ENCODE measurements around the gene B3GAT1.

DNA sequence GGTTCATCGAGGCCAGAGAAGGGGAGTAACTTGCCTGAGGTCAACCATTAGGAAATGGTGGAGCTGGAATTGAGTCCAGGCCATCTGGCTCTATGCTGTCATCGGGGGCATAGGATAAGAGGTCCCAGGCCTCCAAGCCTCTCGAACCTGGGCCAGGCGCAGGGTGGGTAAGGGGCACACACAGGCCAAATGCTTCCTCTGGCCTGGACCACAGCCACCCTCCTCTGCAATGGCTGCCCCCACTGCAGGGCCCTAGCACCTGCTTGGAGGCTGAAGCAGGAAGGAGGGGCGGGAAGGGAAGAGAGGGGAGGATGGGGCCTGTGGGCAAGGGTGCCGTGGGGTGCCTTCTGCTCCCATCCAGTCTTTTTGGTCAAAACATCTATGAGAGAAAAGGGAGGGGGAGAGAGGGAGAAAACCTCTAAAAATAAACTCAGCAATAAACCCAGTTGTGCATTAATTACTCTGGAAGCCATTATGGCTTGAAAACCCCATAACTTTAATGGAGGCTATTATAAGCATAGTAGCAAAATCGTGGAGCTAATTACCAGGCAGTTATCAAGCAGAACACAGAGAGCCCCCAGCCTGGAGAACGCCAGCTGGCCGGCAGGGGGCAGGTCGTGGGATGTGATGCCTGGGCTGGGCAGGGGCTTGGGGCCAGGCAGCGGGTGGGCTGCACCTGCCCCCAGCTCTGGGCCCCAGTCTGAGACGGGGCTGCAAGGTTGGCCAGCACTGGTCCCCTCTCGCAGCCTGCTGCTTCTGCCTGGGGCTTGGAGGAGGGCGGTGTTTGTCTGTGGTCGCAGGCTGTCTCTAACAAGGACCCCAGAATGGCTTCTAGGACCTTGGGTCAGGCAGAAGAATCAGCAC lies 21.1 kb downstream of the B3GAT1 start:
- TF ChIP-seq, protein P1, sequence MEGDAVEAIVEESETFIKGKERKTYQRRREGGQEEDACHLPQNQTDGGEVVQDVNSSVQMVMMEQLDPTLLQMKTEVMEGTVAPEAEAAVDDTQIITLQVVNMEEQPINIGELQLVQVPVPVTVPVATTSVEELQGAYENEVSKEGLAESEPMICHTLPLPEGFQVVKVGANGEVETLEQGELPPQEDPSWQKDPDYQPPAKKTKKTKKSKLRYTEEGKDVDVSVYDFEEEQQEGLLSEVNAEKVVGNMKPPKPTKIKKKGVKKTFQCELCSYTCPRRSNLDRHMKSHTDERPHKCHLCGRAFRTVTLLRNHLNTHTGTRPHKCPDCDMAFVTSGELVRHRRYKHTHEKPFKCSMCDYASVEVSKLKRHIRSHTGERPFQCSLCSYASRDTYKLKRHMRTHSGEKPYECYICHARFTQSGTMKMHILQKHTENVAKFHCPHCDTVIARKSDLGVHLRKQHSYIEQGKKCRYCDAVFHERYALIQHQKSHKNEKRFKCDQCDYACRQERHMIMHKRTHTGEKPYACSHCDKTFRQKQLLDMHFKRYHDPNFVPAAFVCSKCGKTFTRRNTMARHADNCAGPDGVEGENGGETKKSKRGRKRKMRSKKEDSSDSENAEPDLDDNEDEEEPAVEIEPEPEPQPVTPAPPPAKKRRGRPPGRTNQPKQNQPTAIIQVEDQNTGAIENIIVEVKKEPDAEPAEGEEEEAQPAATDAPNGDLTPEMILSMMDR (conservative IDR thresholded peaks at IDR 0.05; ENCODE audit: low read depth in 2 of 2), result peak; percentile 35 to 45
- TF ChIP-seq, protein P2, sequence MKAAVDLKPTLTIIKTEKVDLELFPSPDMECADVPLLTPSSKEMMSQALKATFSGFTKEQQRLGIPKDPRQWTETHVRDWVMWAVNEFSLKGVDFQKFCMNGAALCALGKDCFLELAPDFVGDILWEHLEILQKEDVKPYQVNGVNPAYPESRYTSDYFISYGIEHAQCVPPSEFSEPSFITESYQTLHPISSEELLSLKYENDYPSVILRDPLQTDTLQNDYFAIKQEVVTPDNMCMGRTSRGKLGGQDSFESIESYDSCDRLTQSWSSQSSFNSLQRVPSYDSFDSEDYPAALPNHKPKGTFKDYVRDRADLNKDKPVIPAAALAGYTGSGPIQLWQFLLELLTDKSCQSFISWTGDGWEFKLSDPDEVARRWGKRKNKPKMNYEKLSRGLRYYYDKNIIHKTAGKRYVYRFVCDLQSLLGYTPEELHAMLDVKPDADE (IDR thresholded peaks at IDR 0.05), result no peak
- no peak for TF ChIP-seq EZH2phosphoT487 (IDR thresholded peaks at IDR 0.05; ENCODE audit: unreplicated experiment)
- TF ChIP-seq POLR2AphosphoS5 (IDR thresholded peaks at IDR 0.05; ENCODE audit: low read depth), result no peak
- no peak for TF ChIP-seq EZH2 (IDR thresholded peaks at IDR 0.05; ENCODE audit: low read depth, unreplicated experiment)
- no peak for TF ChIP-seq NANOG (IDR thresholded peaks at IDR 0.05; ENCODE audit: borderline replicate concordance)
- no peak for TF ChIP-seq CREB1 (CRISPR knock-in tag; IDR thresholded peaks at IDR 0.05; ENCODE audit: low read depth)
- TF ChIP-seq JUNB (IDR thresholded peaks at IDR 0.05; ENCODE audit: unreplicated experiment), result no peak
